Activated CD8-positive, alpha-beta memory T cell treated with anti-CD3 and anti-CD28 coated beads, Interleukin-2, amount 10 ng/mL, durations not matched to agents 7 days and 5 days (primary cell): ENCODE measurements around the gene HMCES. TPM values are rescaled to one million over a fixed set of nuclear protein-coding genes. Genes with fewer than 3 reads are reported as not detected.
"Not testable (repeated sequence)": the region's sequence is repeated elsewhere in the genome, so short reads cannot be mapped to it uniquely, and the experiment has no call there.

Source experiments
- ATAC-seq: fragments of 150-1000 bp; cut with Tn5 transposase; one replicate; pipeline ENCODE4 v1.10.0; 2021; ENCODE audit warnings: moderate library complexity
- CTCF ChIA-PET: fragments of 350-600 bp; sonication (Branson Sonifier 250); formaldehyde crosslinking; loops from one replicate; lab custom pipeline; 2021; ENCODE audit warnings: antibody characterized with exemption; lab: Charles Lee
- DNase-seq: peaks from one replicate; pipeline ENCODE4 v3.0.0-alpha.2; 2020
- H3K27ac Mint-ChIP-seq: one replicate; pipeline ENCODE4 v1.8.0; 2021; ENCODE audit warnings: mild to moderate bottlenecking, mixed read lengths
- H3K27me3 Mint-ChIP-seq: one replicate; pipeline ENCODE4 v1.8.0; 2021; ENCODE audit warnings: mixed read lengths
- H3K36me3 Mint-ChIP-seq: one replicate; pipeline ENCODE4 v1.8.0; 2021; ENCODE audit warnings: mild to moderate bottlenecking, mixed read lengths
- H3K4me1 Mint-ChIP-seq: one replicate; pipeline ENCODE4 v1.8.0; 2021; ENCODE audit warnings: mixed read lengths
- H3K4me3 Mint-ChIP-seq: one replicate; pipeline ENCODE4 v1.8.0; 2021; ENCODE audit warnings: mild to moderate bottlenecking, moderate library complexity, mixed read lengths
- H3K9me3 Mint-ChIP-seq: one replicate; pipeline ENCODE4 v1.8.0; 2022; ENCODE audit warnings: low read depth, mixed read lengths
- total RNA-seq, 2 experiments: library from RNA; stranded (reverse); gene quantifications; one replicate each; pipeline ENCODE4 v1.2.3, GENCODE V29; 2021

Gene HMCES
- total RNA-seq, 2 experiments from 2014 or later, result 43.4 to 52.1 TPM

GRCh38 chr3:129320825-129321487 is 42.3 kb downstream of the HMCES start:
- no peak overlapping the region for H3K4me3 Mint-ChIP-seq
- CTCF ChIA-PET, result no interaction called here
- H3K36me3 Mint-ChIP-seq, result no peaks in the 10 kb centered on the region
- no peaks in the 10 kb centered on the region for H3K27me3 Mint-ChIP-seq
- H3K9me3 Mint-ChIP-seq, result no peaks in the 10 kb centered on the region
- ATAC-seq (no peak), DNase-seq (no peak)
- no peaks in the 10 kb centered on the region for H3K4me1 Mint-ChIP-seq
- H3K27ac Mint-ChIP-seq, result no peak overlapping the region

GRCh38 chr3:129321887-129322286 is 43.2 kb downstream of the HMCES start:
- no peak for ATAC-seq
- CTCF ChIA-PET, result no interaction called here
- no peaks in the 10 kb centered on the region for H3K36me3 Mint-ChIP-seq
- H3K4me1 Mint-ChIP-seq, result no peaks in the 10 kb centered on the region
- H3K9me3 Mint-ChIP-seq, result no peaks in the 10 kb centered on the region
- no peak overlapping the region for H3K27ac Mint-ChIP-seq
- no peak overlapping the region for H3K4me3 Mint-ChIP-seq
- no peak for DNase-seq
- no peaks in the 10 kb centered on the region for H3K27me3 Mint-ChIP-seq

- ATAC-seq, result no peak
- H3K9me3 Mint-ChIP-seq, result no peaks in the 10 kb centered on the region
- CTCF ChIA-PET, result interaction anchor here (1.0 kb wide), 1 partner anchor 8 kb away, joined by 3 read pairs; a partner anchor contains a TSS
- no peak overlapping the region for H3K27ac Mint-ChIP-seq
- DNase-seq, result no peak
- no peaks in the 10 kb centered on the region for H3K4me1 Mint-ChIP-seq
- no peaks in the 10 kb centered on the region for H3K36me3 Mint-ChIP-seq
- H3K4me3 Mint-ChIP-seq, result no peak overlapping the region
- H3K27me3 Mint-ChIP-seq, result no peaks in the 10 kb centered on the region
Observed at GRCh38 chr3:129323651-129324294, 45.1 kb downstream of the HMCES start.

DNA sequence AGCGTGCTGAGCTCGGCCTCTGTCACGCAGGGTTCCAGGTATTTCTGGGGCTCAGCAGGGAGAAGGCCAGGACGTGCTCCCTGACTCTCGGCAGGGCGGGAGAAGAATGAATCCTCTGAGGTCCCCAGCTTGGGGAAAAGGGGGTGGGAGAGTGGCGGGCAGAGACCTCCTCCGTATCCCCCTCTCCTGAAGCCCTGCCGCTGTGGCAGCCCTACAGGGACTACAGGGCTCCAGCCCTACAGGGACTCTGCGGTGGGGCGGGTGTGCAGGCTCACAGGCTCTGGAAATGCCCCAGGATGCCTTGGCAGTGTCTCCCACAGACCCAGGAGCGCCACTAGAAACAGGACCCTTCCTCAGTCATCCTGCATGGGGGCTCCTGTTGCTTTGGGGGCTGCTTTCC is 46.2 kb downstream of the HMCES start:
- CTCF ChIA-PET, result interaction anchor here (1.1 kb wide), 1 partner anchor 10 kb away, joined by 3 read pairs; no protein-coding TSS in a partner anchor
- H3K4me3 Mint-ChIP-seq, result no peak overlapping the region
- no peaks in the 10 kb centered on the region for H3K36me3 Mint-ChIP-seq

DNA sequence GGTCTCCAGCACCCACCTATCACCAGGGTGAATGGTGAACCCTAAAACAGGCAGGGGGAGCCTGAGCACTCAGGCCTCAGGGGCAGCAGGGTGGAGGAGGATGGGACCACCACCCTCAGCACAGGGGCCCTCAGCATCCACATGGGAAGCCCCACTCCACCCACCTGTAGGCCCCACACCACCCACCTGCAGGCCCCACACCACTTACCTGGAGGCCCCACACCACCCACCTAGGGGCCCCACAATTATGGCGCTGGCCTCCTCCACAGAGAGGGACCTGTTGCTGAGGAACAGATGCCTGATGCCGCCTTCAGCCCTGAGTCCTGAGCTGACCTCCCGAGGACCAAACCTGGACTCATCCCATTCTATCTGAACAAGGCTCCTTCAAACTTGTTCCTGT is 46.7 kb downstream of the HMCES start:
- H3K4me3 Mint-ChIP-seq, result no peak overlapping the region
- H3K27ac Mint-ChIP-seq, result no peak overlapping the region
- no peaks in the 10 kb centered on the region for H3K4me1 Mint-ChIP-seq
- no peaks in the 10 kb centered on the region for H3K27me3 Mint-ChIP-seq
- DNase-seq, result no peak
- no peaks in the 10 kb centered on the region for H3K9me3 Mint-ChIP-seq
- CTCF ChIA-PET, result interaction anchor here (1.1 kb wide), 1 partner anchor 9 kb away, joined by 3 read pairs; no protein-coding TSS in a partner anchor
- H3K36me3 Mint-ChIP-seq, result no peaks in the 10 kb centered on the region
- no peak for ATAC-seq

More for the DNA sequence above, 46.2 kb downstream of the HMCES start:
- DNase-seq (no peak), ATAC-seq (no peak)
- Mint-ChIP-seq H3K9me3 (no peaks in the 10 kb centered on the region), H3K4me1 (no peaks in the 10 kb centered on the region), H3K27me3 (no peaks in the 10 kb centered on the region), H3K27ac (no peak overlapping the region)

GRCh38 chr3:129326138-129326537 is 47.5 kb downstream of the HMCES start:
- Mint-ChIP-seq H3K27ac (no peak overlapping the region), H3K36me3 (no peaks in the 10 kb centered on the region), H3K4me1 (no peaks in the 10 kb centered on the region), H3K9me3 (no peaks in the 10 kb centered on the region), H3K27me3 (no peaks in the 10 kb centered on the region), H3K4me3 (no peak overlapping the region)
- ATAC-seq (no peak), DNase-seq (no peak)
- CTCF ChIA-PET, result interaction anchor here (1.1 to 1.6 kb wide), 3 partner anchors 8 to 10 kb away, joined by 3 to 7 read pairs (median 3); a partner anchor contains a TSS

DNA sequence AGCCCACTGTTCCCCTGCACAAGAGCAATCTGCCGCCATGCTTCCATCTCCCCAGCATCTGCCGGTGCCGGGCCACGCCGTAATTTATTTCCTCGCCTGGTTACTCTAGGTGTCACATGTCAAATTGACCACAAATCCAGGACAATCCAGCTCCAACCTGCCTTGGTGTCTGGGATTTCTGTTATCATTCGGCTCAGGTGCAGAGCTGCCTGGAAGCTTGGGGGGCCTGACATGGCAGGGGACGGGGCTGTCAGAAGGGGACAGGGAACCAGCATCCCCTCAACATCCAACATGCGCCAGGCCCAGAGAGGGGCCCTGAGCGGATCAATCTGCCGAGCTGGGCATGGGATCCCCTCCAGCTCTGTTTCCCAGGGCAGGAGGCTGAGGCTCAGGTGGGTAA is 47.9 kb downstream of the HMCES start:
- Mint-ChIP-seq H3K9me3 (no peaks in the 10 kb centered on the region), H3K4me3 (no peak overlapping the region), H3K27ac (no peak overlapping the region), H3K36me3 (no peaks in the 10 kb centered on the region), H3K4me1 (no peaks in the 10 kb centered on the region), H3K27me3 (no peaks in the 10 kb centered on the region)
- DNase-seq (no peak), ATAC-seq (no peak)
- CTCF ChIA-PET, result interaction anchor here (0.7 to 1.6 kb wide), 3 partner anchors 8 to 24 kb away, joined by 3 to 7 read pairs (median 3); a partner anchor contains a TSS

GRCh38 chr3:129327510-129327909 is 48.8 kb downstream of the HMCES start:
- CTCF ChIA-PET, result interaction anchor here (0.5 to 1.6 kb wide), 4 partner anchors 9 to 755 kb away, joined by 3 to 7 read pairs (median 3); a partner anchor contains a TSS
- DNase-seq (no peak), ATAC-seq (no peak)
- H3K27me3 Mint-ChIP-seq, result no peaks in the 10 kb centered on the region
- no peaks in the 10 kb centered on the region for H3K4me1 Mint-ChIP-seq
- H3K36me3 Mint-ChIP-seq, result no peaks in the 10 kb centered on the region
- H3K4me3 Mint-ChIP-seq, result no peak overlapping the region
- H3K27ac Mint-ChIP-seq, result no peak overlapping the region
- no peaks in the 10 kb centered on the region for H3K9me3 Mint-ChIP-seq

DNA sequence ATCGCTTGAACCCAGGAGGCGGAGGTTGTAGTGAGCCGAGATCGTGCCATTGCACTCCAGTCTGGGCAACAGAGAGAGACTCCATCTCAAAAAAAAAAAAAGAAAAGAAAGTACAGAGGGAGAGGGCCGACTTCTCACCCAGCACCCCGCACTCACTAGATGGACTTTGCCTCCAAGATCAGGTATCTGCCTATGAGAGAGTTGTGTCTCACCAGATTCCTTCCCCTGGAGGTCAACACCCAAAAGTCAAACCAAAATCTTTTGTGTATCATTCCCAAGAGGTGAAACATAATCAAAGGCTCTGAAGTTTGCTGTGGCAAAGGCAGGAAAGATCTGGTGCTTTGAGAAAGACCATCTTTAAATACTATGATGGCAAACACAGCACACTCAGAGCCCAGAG is 51.2 kb downstream of the HMCES start:
- no peak for ATAC-seq
- H3K27me3 Mint-ChIP-seq, result no peaks in the 10 kb centered on the region

DNA sequence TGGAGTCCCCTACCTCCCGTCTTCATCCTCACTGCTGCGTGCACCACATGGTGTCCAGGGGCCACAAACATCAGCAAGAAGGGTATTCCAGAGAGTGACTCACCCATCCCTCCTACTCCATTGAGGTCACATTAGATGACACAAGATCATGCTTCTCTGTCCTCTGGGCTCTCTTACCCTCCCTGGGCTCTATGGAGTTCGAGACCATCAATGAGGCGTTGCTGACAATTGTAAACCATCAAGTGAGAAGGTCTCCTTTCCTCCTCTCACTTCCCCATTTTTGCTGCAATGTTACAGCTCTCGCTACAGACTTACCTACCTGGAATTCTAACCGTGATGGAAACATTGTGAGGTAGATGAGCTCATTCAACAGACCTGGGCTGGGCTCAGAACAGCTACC is 51.7 kb downstream of the HMCES start:
- Mint-ChIP-seq H3K36me3 (no peaks in the 10 kb centered on the region), H3K27ac (no peak overlapping the region), H3K4me1 (no peaks in the 10 kb centered on the region), H3K4me3 (no peak overlapping the region), H3K9me3 (no peaks in the 10 kb centered on the region), H3K27me3 (no peaks in the 10 kb centered on the region)
- CTCF ChIA-PET, result interaction anchor here (0.9 to 2.8 kb wide), 2 partner anchors 14 to 360 kb away, joined by 3 to 9 read pairs; a partner anchor contains a TSS
- ATAC-seq (no peak), DNase-seq (no peak)

More for the DNA sequence above, 51.2 kb downstream of the HMCES start:
- Mint-ChIP-seq H3K4me1 (no peaks in the 10 kb centered on the region), H3K27ac (no peak overlapping the region), H3K9me3 (no peaks in the 10 kb centered on the region), H3K36me3 (no peaks in the 10 kb centered on the region), H3K4me3 (no peak overlapping the region)
- no peak for DNase-seq
- CTCF ChIA-PET, result interaction anchor here (2.8 kb wide), 1 partner anchor 14 kb away, joined by 9 read pairs; a partner anchor contains a TSS

GRCh38 chr3:129333891-129334290 is 55.2 kb downstream of the HMCES start:
- Mint-ChIP-seq H3K27me3 (no peaks in the 10 kb centered on the region), H3K4me1 (no peaks in the 10 kb centered on the region), H3K27ac (no peak overlapping the region), H3K4me3 (no peak overlapping the region), H3K36me3 (no peaks in the 10 kb centered on the region), H3K9me3 (no peaks in the 10 kb centered on the region)
- ATAC-seq (no peak), DNase-seq (no peak)
- CTCF ChIA-PET, result interaction anchor here (0.5 to 1.3 kb wide), 2 partner anchors 8 to 610 kb away, joined by 3 read pairs; no protein-coding TSS in a partner anchor

- Mint-ChIP-seq H3K36me3 (no peaks in the 10 kb centered on the region), H3K4me3 (no peak overlapping the region), H3K4me1 (no peaks in the 10 kb centered on the region), H3K27me3 (no peaks in the 10 kb centered on the region), H3K9me3 (no peaks in the 10 kb centered on the region), H3K27ac (no peak overlapping the region)
- DNase-seq (no peak), ATAC-seq (no peak)
- CTCF ChIA-PET, result interaction anchor here (1.0 kb wide), 1 partner anchor 20 kb away, joined by 3 read pairs; a partner anchor contains a TSS
Observed at GRCh38 chr3:129336093-129336706, 57.5 kb downstream of the HMCES start.

DNA sequence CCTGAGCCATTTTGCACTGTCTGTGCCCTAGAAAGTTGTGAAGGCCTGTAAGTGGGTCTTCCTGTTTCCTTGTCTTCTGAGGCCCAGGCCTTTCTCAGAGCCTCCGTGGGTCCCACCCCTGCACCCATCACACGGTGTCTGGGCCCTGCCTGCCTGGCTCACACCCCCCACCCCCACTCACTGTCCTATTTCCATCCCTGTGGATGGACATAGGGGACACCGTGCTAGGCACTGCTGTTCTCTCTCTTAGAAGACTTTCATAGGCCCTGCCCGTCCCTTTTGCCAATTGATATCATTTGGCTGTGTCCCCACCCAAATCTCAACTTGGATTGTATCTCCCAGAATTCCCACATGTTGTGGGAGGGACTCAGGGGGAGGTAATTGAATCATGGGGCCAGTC is 59.0 kb downstream of the HMCES start:
- H3K4me1 Mint-ChIP-seq, DNase-seq, H3K27ac Mint-ChIP-seq, H3K4me3 Mint-ChIP-seq, H3K36me3 Mint-ChIP-seq, H3K9me3 Mint-ChIP-seq, CTCF ChIA-PET, ATAC-seq, H3K27me3 Mint-ChIP-seq: not testable (repeated sequence)
